ENCODE data around the gene SBF2. TPM values are rescaled to one million over a fixed set of nuclear protein-coding genes. Genes with fewer than 3 reads are reported as not detected.

The SBF2 gene
- total RNA-seq, 1 experiment from 2014 or later: 30.2 TPM

DNA sequence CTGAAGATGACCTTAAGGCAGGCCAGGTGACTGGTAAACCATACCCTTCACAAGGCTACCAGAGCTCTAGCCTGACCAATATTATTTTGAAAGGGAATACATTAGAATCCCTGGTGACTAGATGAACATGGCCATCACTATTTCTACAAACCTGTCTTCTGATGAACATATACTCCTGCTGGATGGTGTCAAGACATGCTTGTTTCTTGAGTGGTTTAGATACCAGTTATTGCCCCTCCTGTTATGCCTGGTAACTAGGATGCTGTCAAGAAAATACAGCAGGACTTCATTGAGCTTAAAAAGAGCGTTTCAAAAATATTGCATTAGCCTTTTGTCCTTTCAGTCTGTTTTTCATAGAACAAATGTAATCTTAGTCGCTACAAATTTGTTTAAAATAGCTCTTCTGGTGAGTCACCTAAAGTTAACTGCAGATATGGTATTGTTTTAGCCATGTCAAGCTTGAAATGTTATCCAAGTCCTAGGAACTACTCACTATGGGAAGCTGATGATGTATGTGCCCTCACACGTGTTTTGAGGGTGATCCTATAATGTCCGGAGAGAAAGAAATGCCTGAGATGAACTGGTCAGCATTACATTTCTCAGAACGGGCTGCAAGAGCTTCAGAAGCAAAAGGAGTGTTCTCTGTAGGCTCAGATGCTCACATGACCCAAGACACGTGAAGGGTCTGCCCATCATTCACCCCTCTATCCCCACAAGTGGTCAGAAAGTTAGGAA lies 31.4 kb upstream of the SBF2 start:
- Histone ChIP-seq H3K4ac (ENCODE audit: low read depth, low read length) (no peak overlapping the region), H3K9me3 (ENCODE audit: control insufficient read depth, low read depth, low read length) (no peaks in the 10 kb centered on the region), H2BK12ac (ENCODE audit: insufficient read length, low read depth, low read length) (no peak overlapping the region), H2AFZ (ENCODE audit: low read length) (no peak overlapping the region), H4K8ac (replicated peaks; ENCODE audit: insufficient read length, low read depth, low read length) (no peak overlapping the region), H2BK15ac (ENCODE audit: low read depth, low read length) (no peak overlapping the region), H3K79me1 (ENCODE audit: insufficient read depth, low read depth, low read length, poor library complexity, severe bottlenecking) (no peaks in the 10 kb centered on the region), H4K5ac (ENCODE audit: insufficient read length, low read depth, low read length) (no peak overlapping the region), H3T11ph (ENCODE audit: low read length) (no peak overlapping the region), H3K56ac (ENCODE audit: insufficient read length, low read depth, low read length) (no peak overlapping the region), H2AK5ac (ENCODE audit: insufficient read length, low read length) (no peak overlapping the region), H3K23ac (ENCODE audit: insufficient read length, low read depth, low read length) (no peak overlapping the region), H3K4me2 (ENCODE audit: insufficient read depth, insufficient read length, low read length) (no peak overlapping the region), H3K18ac (ENCODE audit: insufficient read length, low read depth, low read length) (no peak overlapping the region), H2BK120ac (ENCODE audit: low read depth, low read length, poor library complexity, severe bottlenecking) (no peak overlapping the region), H3K79me2 (ENCODE audit: insufficient read depth, low read length) (no peaks in the 10 kb centered on the region), H3K27ac (ENCODE audit: insufficient read length, low read depth, low read length) (no peak overlapping the region), H3K9ac (ENCODE audit: extremely low read depth, insufficient read length, low read length) (no peak overlapping the region), H3K27me3 (ENCODE audit: insufficient read depth, low read length) (no peaks in the 10 kb centered on the region), H4K91ac (ENCODE audit: insufficient read length, low read depth, low read length) (no peak overlapping the region), H2BK20ac (ENCODE audit: low read depth, low read length, poor library complexity, severe bottlenecking) (no peak overlapping the region), H3K14ac (ENCODE audit: insufficient read depth, low read length) (no peak overlapping the region), H3K4me1 (ENCODE audit: insufficient read depth, low read length) (peaks cover 13% of the 10 kb centered on the region), H4K20me1 (ENCODE audit: control insufficient read depth, insufficient read depth, insufficient read length) (no peaks in the 10 kb centered on the region), H3K23me2 (ENCODE audit: insufficient read length, low read depth, low read length, poor library complexity, severe bottlenecking) (no peaks in the 10 kb centered on the region), H2BK5ac (ENCODE audit: insufficient read length, low read length) (no peak overlapping the region)
- H3K36me3 Mint-ChIP-seq (ENCODE audit: insufficient read depth in 1 of 3, low read depth in 3 of 3): no peaks in the 10 kb centered on the region; a peak in 2 of 7 replicates
- no peaks in the 10 kb centered on the region; a peak in 1 of 5 replicates for H3K9me3 Mint-ChIP-seq
- H3K27me3 Mint-ChIP-seq (ENCODE audit: low read depth): peaks cover 2% of the 10 kb centered on the region; the same call in 1 of the 2 replicates
- TF ChIP-seq, protein P1, sequence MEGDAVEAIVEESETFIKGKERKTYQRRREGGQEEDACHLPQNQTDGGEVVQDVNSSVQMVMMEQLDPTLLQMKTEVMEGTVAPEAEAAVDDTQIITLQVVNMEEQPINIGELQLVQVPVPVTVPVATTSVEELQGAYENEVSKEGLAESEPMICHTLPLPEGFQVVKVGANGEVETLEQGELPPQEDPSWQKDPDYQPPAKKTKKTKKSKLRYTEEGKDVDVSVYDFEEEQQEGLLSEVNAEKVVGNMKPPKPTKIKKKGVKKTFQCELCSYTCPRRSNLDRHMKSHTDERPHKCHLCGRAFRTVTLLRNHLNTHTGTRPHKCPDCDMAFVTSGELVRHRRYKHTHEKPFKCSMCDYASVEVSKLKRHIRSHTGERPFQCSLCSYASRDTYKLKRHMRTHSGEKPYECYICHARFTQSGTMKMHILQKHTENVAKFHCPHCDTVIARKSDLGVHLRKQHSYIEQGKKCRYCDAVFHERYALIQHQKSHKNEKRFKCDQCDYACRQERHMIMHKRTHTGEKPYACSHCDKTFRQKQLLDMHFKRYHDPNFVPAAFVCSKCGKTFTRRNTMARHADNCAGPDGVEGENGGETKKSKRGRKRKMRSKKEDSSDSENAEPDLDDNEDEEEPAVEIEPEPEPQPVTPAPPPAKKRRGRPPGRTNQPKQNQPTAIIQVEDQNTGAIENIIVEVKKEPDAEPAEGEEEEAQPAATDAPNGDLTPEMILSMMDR (conservative IDR thresholded peaks at IDR 0.05): no peak
- peaks cover 33 to 56% of the 10 kb centered on the region in 2 experiments for H3K4me1 Mint-ChIP-seq
- no peak for DNase-seq
- WGBS (ENCODE audit: extremely low coverage, insufficient read length, low lambda C conversion rate): no CpG with 5 or more reads among the region's 6 CpGs
- H3K27ac Mint-ChIP-seq: no peak overlapping the region
- no peak overlapping the region for H3K4me3 Mint-ChIP-seq

Data from H9 (cell line).